ENCODE results near the gene SKI. TPM values are rescaled to one million over a fixed set of nuclear protein-coding genes. Genes with fewer than 3 reads are reported as not detected.
A peak's percentile ranks its signal among the peaks of the same experiment; 100 is the strongest.

Gene SKI
- total RNA-seq, 2 experiments from 2014 or later, result 41.2 to 41.4 TPM

DNA sequence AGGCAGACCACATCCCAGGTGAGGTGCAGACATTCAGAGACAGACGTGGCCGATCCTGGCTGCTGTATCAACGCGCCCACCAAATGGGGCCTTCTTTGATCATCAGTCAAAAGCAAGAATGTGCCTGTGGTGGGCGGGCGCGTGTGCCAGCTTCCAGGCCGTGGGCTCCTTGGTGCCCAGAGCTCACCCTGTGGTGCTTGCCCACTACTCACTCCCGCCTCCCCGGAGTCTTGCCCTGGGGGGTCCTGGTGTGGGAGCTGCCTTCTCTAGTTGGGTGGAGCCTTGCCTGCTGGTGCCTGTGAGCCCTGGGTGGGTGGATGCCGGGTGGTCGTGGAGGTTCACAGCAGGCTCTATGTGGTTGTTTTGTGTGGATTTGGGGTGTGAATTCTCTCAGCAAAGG, 70.6 kb downstream of the SKI start:
- DNase-seq (no peak), ATAC-seq (no peak)
- Mint-ChIP-seq H3K9me3 (ENCODE audit: insufficient read depth) (no peaks in the 10 kb centered on the region), H3K27ac (peak overlapping the region; percentile 73), H3K36me3 (ENCODE audit: low read depth) (peaks cover 24% of the 10 kb centered on the region), H3K27me3 (ENCODE audit: low read depth) (no peaks in the 10 kb centered on the region), H3K4me1 (ENCODE audit: low read depth) (peaks cover 81% of the 10 kb centered on the region), H3K4me3 (no peak overlapping the region)
- ChIA-PET CTCF (interaction anchor here (2.9 kb wide), 1 partner anchor 103 kb away, joined by 15 read pairs; the partner anchor contains the start of gene FAAP20), POLR2A (interaction anchor here (3.0 to 4.3 kb wide), 2 partner anchors 8 to 69 kb away, joined by 23 to 45 read pairs; partner anchors contain the start of gene SKI)

DNA sequence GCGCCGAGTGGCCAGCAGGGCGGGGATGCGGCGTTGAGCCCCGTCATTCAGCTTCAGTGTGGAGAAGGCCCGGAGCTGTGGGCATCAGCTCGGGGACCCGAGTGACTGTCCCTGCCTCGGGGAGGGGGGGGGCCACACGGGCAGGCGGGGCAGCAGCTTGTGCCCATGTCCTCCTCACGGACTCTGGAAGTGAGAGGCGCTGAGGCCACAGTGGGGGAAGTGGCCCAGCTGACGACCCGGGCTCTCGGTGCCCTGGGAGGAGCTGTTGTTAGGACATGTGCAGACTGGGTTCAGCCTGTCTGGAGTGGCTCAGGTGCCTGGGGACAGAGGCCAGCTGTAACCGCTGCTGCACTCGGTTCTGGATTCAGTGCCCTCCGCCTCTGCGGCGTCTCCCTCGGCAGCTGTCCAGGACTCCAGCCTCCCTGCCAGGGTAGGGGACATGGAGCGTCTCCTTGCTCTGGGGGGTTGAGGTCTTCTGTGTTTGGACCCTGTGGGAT, 71.1 kb downstream of the SKI start:
- DNase-seq, result no peak
- Mint-ChIP-seq H3K27ac (peak overlapping the region; percentile 99), H3K27me3 (ENCODE audit: low read depth) (no peaks in the 10 kb centered on the region), H3K4me3 (peak overlapping the region; percentile 73), H3K9me3 (ENCODE audit: insufficient read depth) (no peaks in the 10 kb centered on the region), H3K36me3 (ENCODE audit: low read depth) (peaks cover 23% of the 10 kb centered on the region), H3K4me1 (ENCODE audit: low read depth) (peaks cover 76% of the 10 kb centered on the region)
- CTCF ChIA-PET, result interaction anchor here (2.9 kb wide), 2 partner anchors 9 to 104 kb away, joined by 15 to 19 read pairs; partner anchors contain the start of gene FAAP20
- POLR2A ChIA-PET, result interaction anchor here (2.8 to 4.3 kb wide), 3 partner anchors 9 to 70 kb away, joined by 17 to 45 read pairs (median 23); partner anchors contain the start of gene SKI
- ATAC-seq, result no peak

DNA sequence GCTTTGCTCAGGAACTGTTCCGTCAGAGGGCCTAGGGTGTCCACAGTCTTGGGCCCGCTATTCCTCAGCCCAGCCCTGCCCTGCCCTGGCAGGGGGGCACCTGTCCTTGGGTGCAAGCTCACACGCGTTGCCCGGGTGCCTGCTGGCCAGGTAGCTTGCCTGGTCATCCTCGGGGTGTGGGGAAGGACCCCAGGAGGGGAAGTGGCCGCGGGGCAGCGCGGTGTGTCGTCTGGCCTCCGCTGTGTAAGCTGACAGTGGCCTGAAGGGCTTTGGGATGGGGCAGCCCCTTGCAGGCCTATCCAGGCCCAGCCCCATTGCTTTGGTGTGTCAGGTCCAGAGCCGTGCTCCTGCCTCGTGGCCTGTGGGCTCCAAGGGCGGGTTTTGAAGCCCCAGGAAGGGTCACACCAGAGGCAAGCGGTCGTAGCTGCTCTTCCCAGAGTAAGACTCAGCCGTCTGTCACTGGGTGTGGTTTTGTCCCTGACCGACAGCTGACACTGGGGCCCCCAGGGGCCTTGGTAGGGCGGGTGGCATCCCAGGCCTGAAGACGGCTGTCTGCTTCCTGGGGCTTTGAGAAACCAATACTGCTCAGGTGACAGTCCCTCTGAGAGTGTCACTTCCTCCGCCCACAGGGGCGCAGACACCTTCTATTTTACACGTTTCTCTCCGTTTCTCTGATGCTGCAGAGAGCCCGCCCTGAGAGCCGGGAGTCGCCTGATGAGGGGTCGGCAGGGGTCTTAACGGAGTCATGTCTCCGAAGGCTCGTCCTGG, 72.1 kb downstream of the SKI start:
- H3K4me3 Mint-ChIP-seq, result peak overlapping the region; percentile 73
- no peaks in the 10 kb centered on the region for H3K9me3 Mint-ChIP-seq (ENCODE audit: insufficient read depth)
- H3K4me1 Mint-ChIP-seq (ENCODE audit: low read depth), result peaks cover 67% of the 10 kb centered on the region
- H3K36me3 Mint-ChIP-seq (ENCODE audit: low read depth), result peaks cover 28% of the 10 kb centered on the region
- H3K27ac Mint-ChIP-seq, result peak overlapping the region; percentile 99
- ATAC-seq, result peak; percentile 77
- peak; percentile 88 for DNase-seq
- ChIA-PET POLR2A (interaction anchor here (0.6 to 4.3 kb wide), 11 partner anchors 10 to 105 kb away, joined by 3 to 45 read pairs (median 5); partner anchors contain the start of genes FAAP20 and SKI), CTCF (interaction anchor here (1.2 to 2.9 kb wide), 4 partner anchors 10 to 105 kb away, joined by 5 to 19 read pairs (median 14); partner anchors contain the start of gene FAAP20)
- no peaks in the 10 kb centered on the region for H3K27me3 Mint-ChIP-seq (ENCODE audit: low read depth)

DNA sequence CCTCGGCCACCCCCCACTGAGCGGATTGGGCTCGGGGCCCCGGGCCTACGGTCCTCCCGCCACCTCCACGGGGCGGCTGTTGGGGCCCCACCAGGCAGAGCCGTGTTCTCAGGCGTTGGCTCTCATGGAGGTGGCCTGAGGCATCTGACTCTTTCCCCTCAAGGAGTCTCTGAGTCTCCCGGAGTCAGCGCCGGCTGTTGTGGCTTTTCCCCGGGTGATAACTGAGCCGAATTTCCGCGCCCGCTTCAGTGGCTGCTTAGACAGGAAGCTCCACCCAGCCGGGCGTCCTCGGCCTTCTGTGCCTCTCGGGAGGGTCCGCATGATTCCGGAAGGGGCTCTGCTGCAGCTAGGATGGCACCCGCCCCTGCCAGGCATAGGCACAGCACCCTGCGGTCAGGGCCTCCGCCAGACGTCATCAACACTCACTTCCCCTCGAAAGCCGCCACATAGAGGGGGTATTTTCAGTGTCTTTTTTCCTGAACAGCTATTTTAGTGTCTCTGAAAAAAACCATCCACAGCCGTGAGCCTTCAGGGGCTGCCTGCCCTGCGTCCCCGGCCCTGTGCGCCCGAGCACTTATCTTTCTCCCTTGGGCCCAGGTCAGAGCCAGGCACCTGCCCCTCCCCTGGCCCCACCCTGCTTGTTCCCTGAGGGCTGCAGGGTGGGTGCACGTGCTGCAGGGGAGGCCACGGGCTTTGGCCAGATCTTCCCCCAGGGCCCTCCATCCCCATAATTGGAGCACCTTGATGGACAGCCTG, 72.9 kb downstream of the SKI start:
- Mint-ChIP-seq H3K27me3 (ENCODE audit: low read depth) (no peaks in the 10 kb centered on the region), H3K27ac (peak overlapping the region; percentile 99), H3K9me3 (ENCODE audit: insufficient read depth) (no peaks in the 10 kb centered on the region), H3K4me1 (ENCODE audit: low read depth) (peaks cover 59% of the 10 kb centered on the region), H3K36me3 (ENCODE audit: low read depth) (peaks cover 30% of the 10 kb centered on the region), H3K4me3 (peak overlapping the region; percentile 73)
- peak; percentile 94 for DNase-seq
- POLR2A ChIA-PET, result interaction anchor here (0.8 to 4.3 kb wide), 8 partner anchors 10 to 106 kb away, joined by 3 to 45 read pairs (median 6); partner anchors contain the start of genes FAAP20 and SKI
- peak; percentile 72 for ATAC-seq
- CTCF ChIA-PET, result interaction anchor here (0.8 to 2.9 kb wide), 5 partner anchors 11 to 106 kb away, joined by 3 to 19 read pairs (median 13); partner anchors contain the start of gene FAAP20

- H3K9me3 Mint-ChIP-seq (ENCODE audit: insufficient read depth), result no peaks in the 10 kb centered on the region
- H3K4me3 Mint-ChIP-seq, result peak overlapping the region; percentile 73
- DNase-seq (no peak), ATAC-seq (peak; percentile 2)
- H3K27me3 Mint-ChIP-seq (ENCODE audit: low read depth), result no peaks in the 10 kb centered on the region
- H3K4me1 Mint-ChIP-seq (ENCODE audit: low read depth), result peaks cover 52% of the 10 kb centered on the region
- POLR2A ChIA-PET, result interaction anchor here (0.8 to 4.3 kb wide), 8 partner anchors 10 to 107 kb away, joined by 3 to 45 read pairs (median 6); partner anchors contain the start of genes FAAP20 and SKI
- CTCF ChIA-PET, result interaction anchor here (0.8 to 2.9 kb wide), 6 partner anchors 10 to 106 kb away, joined by 3 to 19 read pairs (median 9); partner anchors contain the start of gene FAAP20
- peak overlapping the region; percentile 99 for H3K27ac Mint-ChIP-seq
- peaks cover 26% of the 10 kb centered on the region for H3K36me3 Mint-ChIP-seq (ENCODE audit: low read depth)
Observed at GRCh38 chr1:2301607-2302291, 73.6 kb downstream of the SKI start.

GRCh38 chr1:2302292-2302925, 74.3 kb downstream of the SKI start:
- ChIA-PET CTCF (interaction anchor here (0.9 to 1.5 kb wide), 2 partner anchors 13 to 68 kb away, joined by 3 to 5 read pairs; no protein-coding TSS in a partner anchor), POLR2A (interaction anchor here (2.0 to 4.3 kb wide), 3 partner anchors 12 to 70 kb away, joined by 5 to 45 read pairs (median 17); no protein-coding TSS in a partner anchor)
- DNase-seq (no peak), ATAC-seq (no peak)
- Mint-ChIP-seq H3K27ac (peak overlapping the region; percentile 99), H3K9me3 (ENCODE audit: insufficient read depth) (no peaks in the 10 kb centered on the region), H3K36me3 (ENCODE audit: low read depth) (peaks cover 25% of the 10 kb centered on the region), H3K4me3 (no peak overlapping the region), H3K27me3 (ENCODE audit: low read depth) (no peaks in the 10 kb centered on the region), H3K4me1 (ENCODE audit: low read depth) (peaks cover 49% of the 10 kb centered on the region)

GRCh38 chr1:2303016-2303775, 75.1 kb downstream of the SKI start:
- H3K4me3 Mint-ChIP-seq, result no peak overlapping the region
- peaks cover 49% of the 10 kb centered on the region for H3K4me1 Mint-ChIP-seq (ENCODE audit: low read depth)
- ChIA-PET POLR2A (no interaction called here), CTCF (interaction anchor here (0.8 to 1.5 kb wide), 3 partner anchors 9 to 108 kb away, joined by 3 to 5 read pairs (median 4); partner anchors contain the start of gene FAAP20)
- H3K36me3 Mint-ChIP-seq (ENCODE audit: low read depth), result peaks cover 32% of the 10 kb centered on the region
- ATAC-seq, result no peak
- no peaks in the 10 kb centered on the region for H3K9me3 Mint-ChIP-seq (ENCODE audit: insufficient read depth)
- no peak for DNase-seq
- H3K27me3 Mint-ChIP-seq (ENCODE audit: low read depth), result no peaks in the 10 kb centered on the region
- H3K27ac Mint-ChIP-seq, result peak overlapping the region; percentile 42

DNA sequence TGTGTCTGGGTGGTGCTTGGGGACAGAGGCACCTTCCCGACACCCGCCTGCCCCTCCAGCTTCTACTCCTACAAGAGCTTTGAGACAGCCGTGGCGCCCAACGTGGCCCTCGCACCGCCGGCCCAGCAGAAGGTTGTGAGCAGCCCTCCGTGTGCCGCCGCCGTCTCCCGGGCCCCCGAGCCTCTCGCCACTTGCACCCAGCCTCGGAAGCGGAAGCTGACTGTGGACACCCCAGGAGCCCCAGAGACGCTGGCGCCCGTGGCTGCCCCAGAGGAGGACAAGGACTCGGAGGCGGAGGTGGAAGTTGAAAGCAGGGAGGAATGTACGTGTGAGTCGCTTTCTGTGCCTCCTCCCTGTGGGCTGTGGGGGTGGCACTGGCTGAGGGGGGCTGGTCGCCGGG, 75.7 kb downstream of the SKI start:
- H3K36me3 Mint-ChIP-seq (ENCODE audit: low read depth), result peaks cover 37% of the 10 kb centered on the region
- ChIA-PET POLR2A (no interaction called here), CTCF (interaction anchor here (0.8 to 1.5 kb wide), 3 partner anchors 8 to 109 kb away, joined by 3 to 5 read pairs (median 4); partner anchors contain the start of gene FAAP20)
- no peak for DNase-seq
- H3K4me1 Mint-ChIP-seq (ENCODE audit: low read depth), result peaks cover 43% of the 10 kb centered on the region
- no peak for ATAC-seq
- H3K27ac Mint-ChIP-seq, result no peak overlapping the region
- no peaks in the 10 kb centered on the region for H3K27me3 Mint-ChIP-seq (ENCODE audit: low read depth)
- H3K9me3 Mint-ChIP-seq (ENCODE audit: insufficient read depth), result no peaks in the 10 kb centered on the region
- H3K4me3 Mint-ChIP-seq, result no peak overlapping the region

DNA sequence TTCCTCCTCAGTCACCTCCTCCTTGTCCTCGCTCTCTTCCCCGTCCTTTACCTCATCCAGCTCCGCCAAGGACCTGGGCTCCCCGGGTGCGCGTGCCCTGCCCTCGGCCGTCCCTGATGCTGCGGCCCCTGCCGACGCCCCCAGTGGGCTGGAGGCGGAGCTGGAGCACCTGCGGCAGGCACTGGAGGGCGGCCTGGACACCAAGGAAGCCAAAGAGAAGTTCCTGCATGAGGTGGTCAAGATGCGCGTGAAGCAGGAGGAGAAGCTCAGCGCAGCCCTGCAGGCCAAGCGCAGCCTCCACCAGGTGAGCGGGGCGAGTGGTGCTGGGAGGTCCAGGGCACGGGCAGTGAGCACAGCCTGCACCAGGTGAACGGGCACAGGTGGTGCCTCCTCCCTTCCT, 76.2 kb downstream of the SKI start:
- Mint-ChIP-seq H3K4me1 (ENCODE audit: low read depth) (peaks cover 38% of the 10 kb centered on the region), H3K36me3 (ENCODE audit: low read depth) (peaks cover 39% of the 10 kb centered on the region), H3K27ac (no peak overlapping the region), H3K4me3 (no peak overlapping the region), H3K9me3 (ENCODE audit: insufficient read depth) (no peaks in the 10 kb centered on the region), H3K27me3 (ENCODE audit: low read depth) (no peaks in the 10 kb centered on the region)
- DNase-seq (no peak), ATAC-seq (no peak)
- ChIA-PET POLR2A (no interaction called here), CTCF (interaction anchor here (0.9 to 1.5 kb wide), 2 partner anchors 11 to 109 kb away, joined by 4 to 5 read pairs; partner anchors contain the start of gene FAAP20)
